Chondrocyte (in vitro differentiated cells): ENCODE results near the gene ANKFN1. TPM values are rescaled to one million over a fixed set of nuclear protein-coding genes. Genes with fewer than 3 reads are reported as not detected.
"Not testable (repeated sequence)": the region's sequence is repeated elsewhere in the genome, so short reads cannot be mapped to it uniquely, and the experiment has no call there.

Source experiments
- DNase-seq: peaks from one replicate; pipeline ENCODE4 v3.0.0; 2021; ENCODE audit warnings: mixed read lengths, low spot score
- H3K27ac Mint-ChIP-seq: one replicate; pipeline ENCODE4 v1.8.0; 2021; ENCODE audit warnings: mild to moderate bottlenecking, moderate library complexity, mixed read lengths; ENCODE audit not compliant: unreplicated experiment
- H3K27me3 Mint-ChIP-seq: 2 replicates; pipeline ENCODE4 v1.8.0; 2021; ENCODE audit warnings: low read depth, mixed read lengths
- H3K36me3 Mint-ChIP-seq: 2 replicates; pipeline ENCODE4 v1.8.0; 2021; ENCODE audit warnings: low read depth, mixed read lengths
- H3K4me1 Mint-ChIP-seq: 2 replicates; pipeline ENCODE4 v1.8.0; 2021; ENCODE audit warnings: low read depth, mild to moderate bottlenecking, mixed read lengths
- H3K4me3 Mint-ChIP-seq: one replicate; pipeline ENCODE4 v1.8.0; 2021; ENCODE audit warnings: mild to moderate bottlenecking, moderate library complexity, mixed read lengths; ENCODE audit not compliant: unreplicated experiment
- H3K9me3 Mint-ChIP-seq: 2 replicates; pipeline ENCODE4 v1.8.0; 2021; ENCODE audit warnings: low read depth, mixed read lengths
- total RNA-seq: library from RNA; stranded (reverse); gene quantifications from 3 replicates; pipeline ENCODE4 v1.2.1, GENCODE V29; 2021
- TF ChIP-seq, protein P1 (sequence below): fragments of 200-600 bp; sonication (generic); IDR thresholded peaks from 2 replicates; pipeline ENCODE4 v1.5.0; 2021; ENCODE audit warnings: antibody characterized with exemption, mild to moderate bottlenecking, moderate library complexity

Gene ANKFN1
- total RNA-seq, 1 donor from 2014 or later: not detected

DNA sequence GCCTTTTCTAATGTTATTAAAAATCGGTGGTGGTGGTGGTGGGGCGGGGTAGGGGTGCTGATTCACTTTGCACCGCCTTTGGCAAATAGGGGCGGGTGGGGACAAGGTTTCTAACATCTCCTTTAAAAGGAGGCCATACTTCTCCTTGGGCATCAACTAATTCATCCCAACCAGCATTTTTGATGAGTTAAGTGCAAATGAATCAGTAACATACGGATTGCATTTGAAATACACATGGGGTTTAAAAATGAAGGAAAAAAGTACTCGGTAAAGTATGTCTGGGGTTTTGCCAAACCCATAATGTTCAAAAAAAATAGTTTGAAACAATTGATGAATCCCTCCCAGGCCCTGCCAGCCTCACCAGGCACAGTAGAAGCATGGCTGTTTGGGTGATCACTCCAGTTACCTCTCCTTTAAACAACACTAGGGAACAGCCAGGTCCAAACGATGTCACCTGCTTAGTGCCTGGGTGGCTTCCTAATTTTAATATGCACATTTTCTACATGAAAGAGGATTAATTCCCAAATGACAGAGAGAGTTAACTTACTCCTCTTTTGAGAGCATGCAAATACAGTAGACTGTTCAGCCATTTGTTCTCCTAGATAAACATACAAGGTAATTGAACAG lies 107.2 kb downstream of the ANKFN1 start:
- TF ChIP-seq, protein P1, sequence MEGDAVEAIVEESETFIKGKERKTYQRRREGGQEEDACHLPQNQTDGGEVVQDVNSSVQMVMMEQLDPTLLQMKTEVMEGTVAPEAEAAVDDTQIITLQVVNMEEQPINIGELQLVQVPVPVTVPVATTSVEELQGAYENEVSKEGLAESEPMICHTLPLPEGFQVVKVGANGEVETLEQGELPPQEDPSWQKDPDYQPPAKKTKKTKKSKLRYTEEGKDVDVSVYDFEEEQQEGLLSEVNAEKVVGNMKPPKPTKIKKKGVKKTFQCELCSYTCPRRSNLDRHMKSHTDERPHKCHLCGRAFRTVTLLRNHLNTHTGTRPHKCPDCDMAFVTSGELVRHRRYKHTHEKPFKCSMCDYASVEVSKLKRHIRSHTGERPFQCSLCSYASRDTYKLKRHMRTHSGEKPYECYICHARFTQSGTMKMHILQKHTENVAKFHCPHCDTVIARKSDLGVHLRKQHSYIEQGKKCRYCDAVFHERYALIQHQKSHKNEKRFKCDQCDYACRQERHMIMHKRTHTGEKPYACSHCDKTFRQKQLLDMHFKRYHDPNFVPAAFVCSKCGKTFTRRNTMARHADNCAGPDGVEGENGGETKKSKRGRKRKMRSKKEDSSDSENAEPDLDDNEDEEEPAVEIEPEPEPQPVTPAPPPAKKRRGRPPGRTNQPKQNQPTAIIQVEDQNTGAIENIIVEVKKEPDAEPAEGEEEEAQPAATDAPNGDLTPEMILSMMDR: no peak
- Mint-ChIP-seq H3K4me3 (no peak overlapping the region), H3K4me1 (no peaks in the 10 kb centered on the region), H3K27ac (no peak overlapping the region), H3K9me3 (no peaks in the 10 kb centered on the region), H3K36me3 (no peaks in the 10 kb centered on the region), H3K27me3 (peaks cover 10% of the 10 kb centered on the region)
- DNase-seq: no peak

DNA sequence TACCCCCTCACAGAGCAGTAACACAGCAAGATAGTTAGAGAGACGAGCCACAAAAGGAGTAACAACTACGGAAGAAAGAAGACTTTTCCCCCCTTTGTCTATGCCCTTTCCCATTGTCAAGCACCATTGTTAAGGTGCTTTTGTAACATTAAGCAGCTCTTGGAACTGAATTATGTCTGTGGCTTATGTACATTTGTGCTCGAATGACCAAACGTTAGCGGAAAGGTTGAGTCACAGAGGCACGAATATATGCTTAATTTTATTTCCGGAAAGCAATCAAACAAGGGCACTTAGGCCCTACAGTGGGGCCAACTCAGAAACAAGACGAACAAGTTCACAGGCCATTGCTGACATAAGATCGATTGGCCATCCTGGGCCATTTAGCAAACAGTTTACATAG lies 109.5 kb downstream of the ANKFN1 start:
- Mint-ChIP-seq H3K4me1 (no peaks in the 10 kb centered on the region), H3K9me3 (peaks cover 7% of the 10 kb centered on the region), H3K27ac (no peak overlapping the region), H3K27me3 (peaks cover 10% of the 10 kb centered on the region), H3K4me3 (no peak overlapping the region), H3K36me3 (peaks cover 2% of the 10 kb centered on the region)
- TF ChIP-seq, protein P1: no peak
- no peak for DNase-seq

DNA sequence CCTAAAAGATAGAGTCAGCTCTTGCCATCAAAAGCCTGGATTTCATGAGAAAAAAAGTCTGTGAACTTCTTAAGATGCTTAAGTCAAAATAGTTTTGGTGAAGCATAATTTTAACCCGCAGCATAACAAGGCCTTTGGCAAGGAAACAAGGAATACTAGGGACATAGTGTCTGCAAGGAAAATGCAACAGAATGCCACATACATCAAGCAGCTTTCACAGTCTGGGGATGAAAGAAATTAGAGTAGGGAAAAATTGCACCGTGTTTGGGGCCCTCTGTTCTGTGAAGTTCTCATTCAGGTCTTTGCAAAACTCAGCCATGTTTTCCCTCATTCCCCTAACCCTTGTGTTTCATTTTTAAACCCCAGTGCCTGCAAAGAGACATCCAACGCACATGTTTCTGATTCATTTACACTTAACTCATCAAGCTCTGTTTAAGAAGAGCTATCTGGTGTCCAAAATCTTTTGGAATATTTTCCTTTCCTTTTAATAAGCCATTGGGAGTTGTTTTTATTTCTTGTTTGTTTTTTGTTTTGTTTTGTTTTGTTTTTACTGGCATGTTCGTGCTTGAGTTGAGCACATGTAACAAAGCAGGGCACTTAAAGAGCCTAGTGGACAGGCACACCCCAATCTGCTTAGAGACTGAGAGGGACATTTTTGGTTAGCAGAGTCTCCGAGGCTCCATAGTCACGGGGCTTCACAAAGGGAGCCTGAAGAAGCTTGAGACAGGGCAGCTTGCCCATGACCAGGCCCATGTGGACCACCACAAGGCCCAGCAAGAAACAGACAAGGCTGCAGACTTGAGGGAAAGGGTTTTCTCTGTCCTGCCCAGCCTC lies 116.5 kb downstream of the ANKFN1 start:
- TF ChIP-seq, protein P1: no peak
- no peak overlapping the region for H3K27ac Mint-ChIP-seq
- peaks cover 13% of the 10 kb centered on the region for H3K9me3 Mint-ChIP-seq
- H3K4me1 Mint-ChIP-seq: no peaks in the 10 kb centered on the region
- H3K27me3 Mint-ChIP-seq: no peaks in the 10 kb centered on the region
- H3K4me3 Mint-ChIP-seq: no peak overlapping the region
- DNase-seq: no peak
- H3K36me3 Mint-ChIP-seq: peaks cover 2% of the 10 kb centered on the region

DNA sequence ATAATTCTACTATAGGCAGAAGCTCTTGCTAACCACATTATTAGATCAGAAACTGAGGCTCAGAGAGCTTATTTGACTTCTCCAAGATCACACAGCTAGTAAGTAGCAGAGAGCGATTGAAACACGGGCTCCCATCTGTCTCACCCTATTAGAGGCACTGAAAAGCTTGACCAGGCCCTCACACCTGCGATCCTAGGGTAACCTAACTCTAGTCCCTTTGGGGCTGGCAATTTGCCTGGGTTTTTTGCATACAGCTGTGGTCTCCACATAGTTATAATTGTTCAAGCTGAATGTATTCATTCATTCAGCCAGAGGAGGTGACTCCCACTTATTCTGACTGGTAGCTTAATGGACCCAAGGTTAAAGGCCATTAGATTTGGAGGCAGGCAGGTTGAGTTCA lies 121.2 kb downstream of the ANKFN1 start:
- Mint-ChIP-seq H3K27ac (no peak overlapping the region), H3K36me3 (no peaks in the 10 kb centered on the region), H3K4me3 (no peak overlapping the region), H3K4me1 (no peaks in the 10 kb centered on the region), H3K9me3 (no peaks in the 10 kb centered on the region), H3K27me3 (peaks cover 2% of the 10 kb centered on the region)
- DNase-seq: no peak
- TF ChIP-seq, protein P1: no peak

DNA sequence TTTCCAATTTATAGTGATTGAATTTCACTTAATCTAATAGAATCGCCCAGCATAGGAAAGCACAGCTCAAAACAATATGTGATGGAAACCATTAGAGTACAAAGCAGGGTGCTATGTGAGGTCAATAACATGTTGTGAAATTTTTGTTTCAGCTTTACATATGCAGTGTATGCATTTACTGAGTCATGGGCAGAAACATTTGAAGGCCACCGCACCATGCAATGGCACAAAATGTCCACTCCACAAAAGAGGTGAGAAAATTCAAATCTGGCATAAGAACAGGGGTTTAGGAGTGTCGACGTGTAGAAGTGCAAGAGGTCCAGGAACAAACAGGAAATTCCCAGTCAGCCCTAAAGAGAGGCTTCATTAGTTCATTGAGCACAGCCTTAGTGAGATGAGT lies 131.2 kb downstream of the ANKFN1 start:
- no peak for DNase-seq
- no peak overlapping the region for H3K4me3 Mint-ChIP-seq
- H3K27me3 Mint-ChIP-seq: no peaks in the 10 kb centered on the region
- H3K9me3 Mint-ChIP-seq: no peaks in the 10 kb centered on the region
- no peak overlapping the region for H3K27ac Mint-ChIP-seq
- TF ChIP-seq, protein P1: no peak
- H3K36me3 Mint-ChIP-seq: no peaks in the 10 kb centered on the region
- no peaks in the 10 kb centered on the region for H3K4me1 Mint-ChIP-seq

DNA sequence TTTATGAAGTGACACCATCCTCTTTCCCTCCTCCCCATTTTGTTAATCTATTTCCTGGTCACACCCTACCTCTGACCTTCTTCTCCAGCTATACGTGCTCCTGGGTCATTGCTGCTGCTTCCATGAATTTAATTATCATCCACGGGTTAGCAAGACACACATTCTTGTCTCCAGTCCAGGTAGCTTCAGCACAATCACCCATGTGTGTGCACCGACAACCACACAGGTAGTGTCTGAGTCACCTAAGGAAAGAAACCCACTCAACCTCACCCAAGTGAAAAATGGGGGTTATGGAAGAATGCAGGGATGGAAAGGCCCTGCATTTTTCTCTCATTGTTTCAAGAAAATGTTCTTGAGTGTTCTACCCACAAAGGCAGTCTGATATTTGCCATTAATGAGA lies 135.5 kb downstream of the ANKFN1 start:
- DNase-seq, H3K4me1 Mint-ChIP-seq, H3K27me3 Mint-ChIP-seq, H3K36me3 Mint-ChIP-seq, H3K9me3 Mint-ChIP-seq, H3K27ac Mint-ChIP-seq, H3K4me3 Mint-ChIP-seq: not testable (repeated sequence)
